ENCODE measurements around the gene UQCC5. TPM values are rescaled to one million over a fixed set of nuclear protein-coding genes. Genes with fewer than 3 reads are reported as not detected.

UQCC5 gene
- total RNA-seq, 1 donor from 2014 or later = 13.6 TPM

GRCh38 chr3:52520716-52521487 lies 15.5 kb upstream of the UQCC5 start:
- no peak overlapping the region for H3K27ac Mint-ChIP-seq
- H3K27me3 Mint-ChIP-seq = no peaks in the 10 kb centered on the region
- H3K36me3 Mint-ChIP-seq (ENCODE audit: low read depth) = peaks cover 1% of the 10 kb centered on the region
- no peak for TF ChIP-seq CTCF (IDR thresholded peaks at IDR 0.05)
- CTCF ChIA-PET = no interaction called here
- intact Hi-C loops (cut with micrococcal nuclease) = no loop called here
- no peak overlapping the region for H3K4me3 Mint-ChIP-seq
- ATAC-seq (ENCODE audit: low read depth) (no peak), DNase-seq (no peak)
- H3K9me3 Mint-ChIP-seq = no peaks in the 10 kb centered on the region
- no peaks in the 10 kb centered on the region for H3K4me1 Mint-ChIP-seq
- POLR2A ChIA-PET = no interaction called here

- ChIA-PET POLR2A (no interaction called here), CTCF (no interaction called here)
- ATAC-seq (ENCODE audit: low read depth) (no peak), DNase-seq (no peak)
- no peak for TF ChIP-seq CTCF (IDR thresholded peaks at IDR 0.05)
- intact Hi-C loops (cut with micrococcal nuclease) = no loop called here
- Mint-ChIP-seq H3K36me3 (ENCODE audit: low read depth) (peaks cover 1% of the 10 kb centered on the region), H3K27me3 (no peaks in the 10 kb centered on the region), H3K4me3 (no peak overlapping the region), H3K27ac (no peak overlapping the region), H3K9me3 (no peaks in the 10 kb centered on the region), H3K4me1 (no peaks in the 10 kb centered on the region)
These were observed 14.9 kb upstream of the UQCC5 start for GRCh38 chr3:52521488-52521824.

GRCh38 chr3:52521881-52522650 lies 14.3 kb upstream of the UQCC5 start:
- H3K4me1 Mint-ChIP-seq = no peaks in the 10 kb centered on the region
- H3K4me3 Mint-ChIP-seq = no peak overlapping the region
- intact Hi-C loops (cut with micrococcal nuclease) = no loop called here
- no peaks in the 10 kb centered on the region for H3K27me3 Mint-ChIP-seq
- H3K36me3 Mint-ChIP-seq (ENCODE audit: low read depth) = peaks cover 1% of the 10 kb centered on the region
- no peak overlapping the region for H3K27ac Mint-ChIP-seq
- TF ChIP-seq CTCF (IDR thresholded peaks at IDR 0.05) = no peak
- POLR2A ChIA-PET = no interaction called here
- ATAC-seq (ENCODE audit: low read depth) (no peak), DNase-seq (no peak)
- no peaks in the 10 kb centered on the region for H3K9me3 Mint-ChIP-seq
- CTCF ChIA-PET = no interaction called here

- CTCF ChIA-PET = no interaction called here
- no peaks in the 10 kb centered on the region for H3K4me1 Mint-ChIP-seq
- no peaks in the 10 kb centered on the region for H3K9me3 Mint-ChIP-seq
- DNase-seq = no peak
- no peak for TF ChIP-seq CTCF (IDR thresholded peaks at IDR 0.05)
- no peak overlapping the region for H3K27ac Mint-ChIP-seq
- no peaks in the 10 kb centered on the region for H3K27me3 Mint-ChIP-seq
- no peak overlapping the region for H3K4me3 Mint-ChIP-seq
- H3K36me3 Mint-ChIP-seq (ENCODE audit: low read depth) = peaks cover 1% of the 10 kb centered on the region
- intact Hi-C loops (cut with micrococcal nuclease) = no loop called here
- no peak for ATAC-seq (ENCODE audit: low read depth)
- POLR2A ChIA-PET = no interaction called here
These were observed 13.7 kb upstream of the UQCC5 start for GRCh38 chr3:52522651-52523251.
